Measurements from ENCODE around the gene CCDC183.
"Not testable (repeated sequence)": the region's sequence is repeated elsewhere in the genome, so short reads cannot be mapped to it uniquely, and the experiment has no call there.

The CCDC183 gene

GRCh38 chr9:136825295-136826187, 29.4 kb downstream of the CCDC183 start:
- no peak for DNase-seq (ENCODE audit: low read depth in 2 of 2)

GRCh38 chr9:136826188-136826541, 30.0 kb downstream of the CCDC183 start:
- DNase-seq (ENCODE audit: low read depth in 2 of 2) = no peak

GRCh38 chr9:136826703-136827582, 30.8 kb downstream of the CCDC183 start:
- no peak for DNase-seq (ENCODE audit: low read depth in 2 of 2)

GRCh38 chr9:136827794-136828473, 31.8 kb downstream of the CCDC183 start:
- no peak for DNase-seq (ENCODE audit: low read depth in 2 of 2)

GRCh38 chr9:136828474-136829140, 32.5 kb downstream of the CCDC183 start:
- DNase-seq (ENCODE audit: low read depth in 2 of 2) = no peak

GRCh38 chr9:136829412-136829811, 33.3 kb downstream of the CCDC183 start:
- no peak for DNase-seq (ENCODE audit: low read depth in 2 of 2)

- no peak for DNase-seq (ENCODE audit: low read depth in 2 of 2)
Observed at GRCh38 chr9:136829981-136830885, 34.1 kb downstream of the CCDC183 start.

GRCh38 chr9:136831002-136831719, 35.0 kb downstream of the CCDC183 start:
- DNase-seq (ENCODE audit: low read depth in 2 of 2) = no peak

GRCh38 chr9:136831720-136832104, 35.6 kb downstream of the CCDC183 start:
- no peak for DNase-seq (ENCODE audit: low read depth in 2 of 2)

- no peak for DNase-seq (ENCODE audit: low read depth in 2 of 2)
Observed at GRCh38 chr9:136832581-136832980, 36.4 kb downstream of the CCDC183 start.

- not testable (repeated sequence) for DNase-seq (ENCODE audit: low read depth in 2 of 2)
Observed at GRCh38 chr9:136833381-136834048, 37.4 kb downstream of the CCDC183 start.

GRCh38 chr9:136835162-136835931, 39.2 kb downstream of the CCDC183 start:
- no peak for DNase-seq (ENCODE audit: low read depth in 2 of 2)

GRCh38 chr9:136835932-136836904, 40.1 kb downstream of the CCDC183 start:
- no peak for DNase-seq (ENCODE audit: low read depth in 2 of 2)

GRCh38 chr9:136837146-136837855, 41.2 kb downstream of the CCDC183 start:
- no peak for DNase-seq (ENCODE audit: low read depth in 2 of 2)

GRCh38 chr9:136837856-136838277, 41.7 kb downstream of the CCDC183 start:
- DNase-seq (ENCODE audit: low read depth in 2 of 2) = not testable (repeated sequence)

Data from activated CD8-positive, alpha-beta memory T cell treated with anti-CD3 and anti-CD28 coated beads for 4 hours (primary cell).